GM12875 (cell line): ENCODE measurements around the gene DUSP9.
A peak's percentile ranks its signal among the peaks of the same experiment; 100 is the strongest.

Experiments
- H3K4me3 ChIP-seq: one replicate; pipeline ENCODE4 v1.5.1; 2011; ENCODE audit warnings: low read depth, low read length, control low read depth
- TF ChIP-seq, protein P1 (sequence below): IDR thresholded peaks from 2 replicates; pipeline ENCODE4 v1.5.1; 2011; ENCODE audit warnings: low read depth, mild to moderate bottlenecking, control low read depth, inconsistent platforms, low read length, moderate library complexity, borderline replicate concordance; ENCODE audit not compliant: insufficient read depth

DUSP9 gene

DNA sequence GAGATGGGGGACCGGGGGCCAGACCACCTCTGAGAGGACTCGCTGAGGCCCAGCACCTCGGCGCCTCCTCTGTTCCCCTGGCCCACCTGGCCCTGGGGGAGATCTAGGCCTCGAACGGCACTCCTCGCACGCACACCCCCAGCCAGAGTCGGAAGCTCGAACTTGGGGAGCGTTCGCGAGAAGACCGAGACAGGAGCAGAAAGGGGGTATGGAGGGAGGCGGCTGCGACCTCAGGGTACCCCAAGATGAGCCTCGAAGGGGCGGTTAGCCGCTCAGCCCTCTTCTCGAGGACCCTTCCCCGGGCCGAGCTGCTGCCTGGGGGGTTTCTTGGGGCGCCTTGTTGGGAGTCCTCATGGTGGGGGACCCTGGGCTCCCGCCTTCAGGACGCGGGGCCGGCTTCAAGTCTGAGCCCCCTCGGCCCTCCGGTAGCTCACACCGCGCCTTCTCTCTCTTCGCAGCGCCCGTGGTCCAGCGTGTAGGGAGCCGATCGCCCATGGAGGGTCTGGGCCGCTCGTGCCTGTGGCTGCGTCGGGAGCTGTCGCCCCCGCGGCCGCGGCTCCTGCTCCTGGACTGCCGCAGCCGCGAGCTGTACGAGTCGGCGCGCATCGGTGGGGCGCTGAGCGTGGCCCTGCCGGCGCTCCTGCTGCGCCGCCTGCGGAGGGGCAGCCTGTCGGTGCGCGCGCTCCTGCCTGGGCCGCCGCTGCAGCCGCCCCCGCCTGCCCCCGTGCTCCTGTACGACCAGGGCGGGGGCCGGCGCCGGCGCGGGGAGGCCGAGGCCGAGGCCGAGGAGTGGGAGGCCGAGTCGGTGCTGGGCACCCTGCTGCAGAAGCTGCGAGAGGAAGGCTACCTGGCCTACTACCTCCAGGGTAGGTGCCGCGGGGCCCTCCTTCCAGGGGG, 706 bp downstream of the DUSP9 start:
- TF ChIP-seq, protein P1, sequence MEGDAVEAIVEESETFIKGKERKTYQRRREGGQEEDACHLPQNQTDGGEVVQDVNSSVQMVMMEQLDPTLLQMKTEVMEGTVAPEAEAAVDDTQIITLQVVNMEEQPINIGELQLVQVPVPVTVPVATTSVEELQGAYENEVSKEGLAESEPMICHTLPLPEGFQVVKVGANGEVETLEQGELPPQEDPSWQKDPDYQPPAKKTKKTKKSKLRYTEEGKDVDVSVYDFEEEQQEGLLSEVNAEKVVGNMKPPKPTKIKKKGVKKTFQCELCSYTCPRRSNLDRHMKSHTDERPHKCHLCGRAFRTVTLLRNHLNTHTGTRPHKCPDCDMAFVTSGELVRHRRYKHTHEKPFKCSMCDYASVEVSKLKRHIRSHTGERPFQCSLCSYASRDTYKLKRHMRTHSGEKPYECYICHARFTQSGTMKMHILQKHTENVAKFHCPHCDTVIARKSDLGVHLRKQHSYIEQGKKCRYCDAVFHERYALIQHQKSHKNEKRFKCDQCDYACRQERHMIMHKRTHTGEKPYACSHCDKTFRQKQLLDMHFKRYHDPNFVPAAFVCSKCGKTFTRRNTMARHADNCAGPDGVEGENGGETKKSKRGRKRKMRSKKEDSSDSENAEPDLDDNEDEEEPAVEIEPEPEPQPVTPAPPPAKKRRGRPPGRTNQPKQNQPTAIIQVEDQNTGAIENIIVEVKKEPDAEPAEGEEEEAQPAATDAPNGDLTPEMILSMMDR, result no peak
- H3K4me3 ChIP-seq, result no peak overlapping the region

DNA sequence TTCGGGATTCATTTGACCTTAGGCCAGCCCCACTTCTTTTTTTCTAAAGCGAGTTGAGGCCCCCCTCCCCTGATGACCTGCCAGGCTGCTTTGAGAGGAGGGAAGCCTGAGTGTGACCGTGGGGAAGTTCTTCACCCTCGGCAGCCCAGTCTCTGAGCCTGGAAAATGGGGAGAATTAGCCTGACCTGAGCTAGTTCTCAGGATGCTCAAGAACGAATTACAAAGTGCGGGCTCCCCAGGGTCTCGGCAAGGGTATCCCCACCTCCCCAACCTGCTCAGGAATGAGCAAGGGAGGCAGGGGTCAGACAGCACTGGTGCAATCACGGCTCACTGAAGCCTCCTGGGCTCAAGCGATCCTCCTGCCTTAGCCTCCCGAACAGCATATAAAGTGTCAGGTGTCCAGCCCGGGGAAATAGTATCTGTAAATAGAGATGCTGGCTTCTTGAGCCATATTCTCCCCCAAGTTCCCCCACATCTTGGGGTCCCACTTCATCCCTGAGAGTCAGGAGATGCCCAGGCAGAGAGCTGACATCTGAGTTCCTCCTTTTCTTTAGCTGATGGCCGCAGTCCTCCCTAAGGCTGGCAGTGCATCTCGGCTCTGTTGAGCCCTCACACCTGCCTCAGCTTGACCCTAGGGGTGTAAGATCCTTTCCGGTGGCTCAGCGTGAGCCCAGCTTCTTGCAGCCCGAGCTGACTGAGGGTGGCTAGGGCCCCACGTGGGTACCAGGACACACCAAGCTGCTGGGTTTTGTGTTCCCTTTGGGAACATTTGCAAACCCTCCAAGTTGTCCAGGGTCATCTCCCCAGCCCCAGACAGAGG, 1.6 kb downstream of the DUSP9 start:
- H3K4me3 ChIP-seq, result no peak overlapping the region
- TF ChIP-seq, protein P1, result no peak

DNA sequence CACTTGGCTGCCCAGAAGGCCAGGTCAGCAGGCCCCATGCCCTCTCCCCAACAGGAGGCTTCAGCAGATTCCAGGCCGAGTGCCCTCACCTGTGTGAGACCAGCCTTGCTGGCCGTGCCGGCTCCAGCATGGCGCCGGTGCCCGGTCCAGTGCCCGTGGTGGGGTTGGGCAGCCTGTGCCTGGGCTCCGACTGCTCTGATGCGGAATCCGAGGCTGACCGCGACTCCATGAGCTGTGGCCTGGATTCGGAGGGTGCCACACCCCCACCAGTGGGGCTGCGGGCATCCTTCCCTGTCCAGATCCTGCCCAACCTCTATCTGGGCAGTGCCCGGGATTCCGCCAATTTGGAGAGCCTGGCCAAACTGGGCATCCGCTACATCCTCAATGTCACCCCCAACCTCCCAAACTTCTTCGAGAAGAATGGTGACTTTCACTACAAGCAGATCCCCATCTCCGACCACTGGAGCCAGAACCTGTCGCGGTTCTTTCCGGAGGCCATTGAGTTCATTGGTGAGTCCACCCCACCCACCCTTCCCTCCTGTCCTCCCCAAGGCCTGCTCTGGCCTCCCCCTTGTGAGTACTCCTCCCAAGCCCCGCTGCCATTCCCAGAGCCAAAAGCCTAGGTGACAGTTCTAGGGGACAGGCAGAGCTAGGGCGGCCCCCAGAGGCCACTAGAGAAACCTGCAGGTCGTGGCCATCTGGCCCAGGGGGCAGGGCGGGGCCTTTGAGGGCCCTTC, 2.3 kb downstream of the DUSP9 start:
- TF ChIP-seq, protein P1, result peak; percentile 67
- no peak overlapping the region for H3K4me3 ChIP-seq

DNA sequence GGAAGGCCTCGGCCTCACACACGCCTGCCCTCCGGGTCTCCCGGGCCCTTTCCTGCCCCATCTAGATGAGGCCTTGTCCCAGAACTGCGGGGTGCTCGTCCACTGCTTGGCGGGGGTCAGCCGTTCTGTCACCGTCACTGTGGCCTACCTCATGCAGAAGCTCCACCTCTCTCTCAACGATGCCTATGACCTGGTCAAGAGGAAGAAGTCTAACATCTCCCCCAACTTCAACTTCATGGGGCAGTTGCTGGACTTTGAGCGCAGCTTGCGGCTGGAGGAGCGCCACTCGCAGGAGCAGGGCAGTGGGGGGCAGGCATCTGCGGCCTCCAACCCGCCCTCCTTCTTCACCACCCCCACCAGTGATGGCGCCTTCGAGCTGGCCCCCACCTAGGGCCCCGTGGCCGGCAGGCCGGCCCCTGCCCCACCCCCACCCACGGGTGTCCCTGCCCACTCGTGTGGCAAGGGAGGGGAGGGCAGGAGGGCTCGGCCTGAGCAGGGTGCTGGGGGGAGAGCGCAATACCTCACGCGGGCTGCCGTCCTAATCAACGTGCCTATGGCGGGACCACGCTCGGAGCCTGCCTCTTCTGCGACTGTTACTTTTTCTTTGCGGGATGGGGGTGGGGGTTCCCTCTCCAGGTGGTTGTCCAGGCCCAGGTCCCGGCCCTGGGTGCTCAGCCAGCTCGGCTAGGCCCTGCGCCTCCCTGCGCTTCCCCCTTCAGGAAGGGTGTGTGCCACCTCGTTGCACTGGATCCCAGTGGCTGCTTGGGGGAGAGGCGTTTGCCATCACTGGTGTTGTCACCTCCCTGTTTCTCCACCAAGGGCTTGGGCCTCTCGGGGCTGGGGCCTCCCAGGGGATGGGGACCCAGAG, 3.1 kb downstream of the DUSP9 start:
- TF ChIP-seq, protein P1, result no peak
- no peak overlapping the region for H3K4me3 ChIP-seq

DNA sequence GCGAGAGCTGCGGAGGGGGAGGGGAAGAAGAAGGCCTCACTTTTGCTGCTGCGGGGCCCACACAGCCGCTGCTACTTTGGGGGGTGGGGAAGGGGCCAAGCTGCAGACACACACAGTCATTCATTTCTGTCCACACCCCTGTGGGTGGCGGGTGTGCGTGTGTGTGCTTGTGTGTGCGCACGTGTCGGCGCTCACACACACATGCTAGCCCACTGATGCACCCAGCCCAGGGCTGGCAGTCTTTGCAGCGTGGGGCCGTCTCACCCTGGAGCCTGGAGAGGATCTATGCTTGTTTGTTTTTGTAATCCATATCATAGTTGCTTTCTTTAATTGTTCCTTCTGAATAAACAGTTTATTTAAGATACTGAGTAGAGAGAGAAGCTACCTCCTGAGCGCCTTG, 4.0 kb downstream of the DUSP9 start:
- H3K4me3 ChIP-seq, result no peak overlapping the region
- TF ChIP-seq, protein P1, result no peak

DNA sequence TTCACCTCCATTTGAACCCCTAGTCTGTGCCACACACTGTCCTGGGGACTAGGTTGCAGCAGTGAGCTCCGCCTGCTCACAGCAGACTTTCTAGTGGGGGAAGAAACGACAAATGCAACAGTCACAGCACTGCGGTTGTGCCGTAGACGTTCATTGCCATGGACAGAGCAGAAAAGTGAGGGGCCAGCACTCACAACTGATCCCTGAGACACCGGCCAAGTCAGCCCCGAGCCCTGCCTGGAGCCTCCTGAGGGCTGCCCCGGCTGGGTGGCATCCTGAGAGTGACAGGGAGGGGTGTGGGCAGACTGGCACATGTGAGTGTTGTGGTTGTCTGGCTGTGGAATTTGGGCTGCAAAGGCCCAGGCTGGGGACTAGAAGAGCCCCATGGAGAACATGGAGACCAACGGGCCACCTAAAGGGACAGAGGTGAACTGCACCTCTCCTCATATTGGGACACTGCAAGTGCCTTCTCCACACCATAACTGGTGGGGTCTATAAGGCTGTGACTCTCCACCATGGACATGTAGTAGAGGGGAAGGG, 4.6 kb downstream of the DUSP9 start:
- no peak overlapping the region for H3K4me3 ChIP-seq
- TF ChIP-seq, protein P1, result peak; percentile 58
